Ramos (cell line): ENCODE measurements around the gene S100A16.
"Not testable (repeated sequence)": the region's sequence is repeated elsewhere in the genome, so short reads cannot be mapped to it uniquely, and the experiment has no call there.

ENCODE experiments used
- in situ Hi-C: fragments of 300-500 bp; cut with MboI; formaldehyde crosslinking; loops from one replicate; pipeline ENCODE4 v1.14.3; 2022; ENCODE audit warnings: low sequenced_read_pairs; ENCODE audit not compliant: unreplicated experiment

S100A16 gene, protein sequence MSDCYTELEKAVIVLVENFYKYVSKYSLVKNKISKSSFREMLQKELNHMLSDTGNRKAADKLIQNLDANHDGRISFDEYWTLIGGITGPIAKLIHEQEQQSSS

DNA sequence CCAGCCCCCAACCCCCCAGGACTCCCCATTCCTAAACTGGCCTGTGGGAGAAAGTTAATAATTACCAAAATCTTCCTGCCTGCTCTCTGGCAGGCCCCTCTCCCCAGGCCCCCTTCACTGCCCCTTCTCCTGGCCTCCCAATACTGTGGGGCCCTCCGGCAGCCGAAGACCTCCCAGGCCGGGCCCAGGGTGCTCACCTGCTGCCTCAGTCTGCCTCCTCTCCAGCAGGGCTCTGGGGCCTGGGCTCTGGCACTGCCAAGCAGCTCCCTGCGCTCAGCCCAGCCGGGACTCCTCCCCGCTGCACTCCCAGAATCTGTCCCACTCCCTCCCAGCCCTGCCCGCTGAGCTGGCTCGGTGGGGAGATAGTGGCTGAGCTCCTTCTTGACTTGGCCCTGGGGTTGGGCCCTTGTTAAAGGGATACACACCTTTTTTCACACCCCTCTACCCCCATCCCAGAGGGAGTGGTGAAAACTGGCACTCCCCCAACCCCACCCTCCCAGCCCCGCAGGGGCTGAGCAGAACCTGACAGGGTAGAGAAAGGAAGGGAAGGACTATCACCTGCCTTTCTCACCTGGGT is at the start of gene S100A16:
Gene S100A16, minus strand, starts transcription at position 383 of the 577 bp plus-strand sequence. CDS start 4,986 bp downstream, outside the sequence.
- in situ Hi-C loops, result no loop called here

GRCh38 chr1:153662269-153662668 is 49.3 kb upstream of the S100A16 start:
- in situ Hi-C loops, result loop anchor here (10.0 kb wide), 1 partner anchor 613 kb away; the partner anchor contains the start of gene HAX1

DNA sequence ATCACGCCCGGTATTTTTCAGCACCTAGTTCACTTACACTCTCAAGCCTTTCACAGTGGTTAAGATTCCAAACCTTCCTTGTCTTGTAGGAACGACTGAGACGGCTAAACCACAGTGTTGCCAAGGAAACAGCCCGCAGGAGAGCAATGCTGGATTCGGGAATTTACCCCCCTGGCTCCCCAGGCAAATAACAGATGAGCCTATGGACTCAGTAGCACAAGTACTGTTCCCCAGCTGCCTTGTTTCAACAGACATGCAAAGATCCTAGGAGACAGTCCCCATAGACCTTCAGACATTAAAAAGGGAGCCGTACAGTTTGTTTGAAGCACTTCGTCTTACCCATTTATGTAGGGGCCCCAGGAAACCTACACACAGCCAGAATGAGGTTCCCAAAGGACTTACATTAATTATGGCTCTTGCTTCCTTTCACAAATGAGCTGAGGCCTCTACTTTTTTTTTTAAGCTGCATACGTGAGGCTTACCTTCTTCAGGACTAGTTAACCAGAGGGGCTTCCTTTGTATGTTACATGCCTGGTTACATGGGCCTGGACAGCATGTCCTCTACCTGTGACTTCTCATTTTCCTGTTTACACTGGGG is 48.3 kb upstream of the S100A16 start:
- in situ Hi-C loops, result loop anchor here (10.0 kb wide), 1 partner anchor 614 kb away; the partner anchor contains the start of gene HAX1

GRCh38 chr1:153659656-153660055 is 46.7 kb upstream of the S100A16 start:
- in situ Hi-C loops, result loop anchor here (10.0 kb wide), 1 partner anchor 615 kb away; the partner anchor contains the start of gene HAX1

GRCh38 chr1:153659175-153659534 is 46.2 kb upstream of the S100A16 start:
- in situ Hi-C loops, result no loop called here

GRCh38 chr1:153658400-153659174 is 45.6 kb upstream of the S100A16 start, which contains the start of gene SNAPIN:
TSS of gene SNAPIN (plus strand) at chr1:153658703. CDS start at chr1:153658744, 41 bp downstream.
- in situ Hi-C loops, result no loop called here

- in situ Hi-C loops, result no loop called here
Observed at GRCh38 chr1:153655333-153655732, 42.4 kb upstream of the S100A16 start.

- in situ Hi-C loops, result no loop called here
Observed at GRCh38 chr1:153652805-153653500, 40.0 kb upstream of the S100A16 start.

- in situ Hi-C loops, result no loop called here
Observed at GRCh38 chr1:153651771-153652170, 38.8 kb upstream of the S100A16 start.

DNA sequence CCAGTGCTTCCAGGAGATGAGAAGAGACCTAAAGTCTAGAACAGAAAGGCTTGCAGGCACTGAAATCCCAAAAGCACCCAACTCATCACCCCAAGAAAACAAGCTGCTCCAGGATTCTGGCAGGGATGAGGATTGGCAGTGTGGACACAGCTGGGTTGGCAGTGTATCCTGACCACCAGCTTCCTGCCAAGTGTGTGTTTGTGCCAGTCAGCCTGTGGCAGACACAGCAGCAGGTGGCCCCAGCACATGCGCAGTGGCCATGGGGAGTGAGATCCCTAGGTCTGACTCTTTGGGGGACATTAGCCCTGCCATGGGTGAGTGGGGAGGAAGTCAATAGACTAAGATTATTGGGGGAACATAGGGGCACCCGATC is 36.9 kb upstream of the S100A16 start:
- in situ Hi-C loops, result no loop called here

GRCh38 chr1:153649137-153649862 is 36.4 kb upstream of the S100A16 start:
- in situ Hi-C loops, result no loop called here

- in situ Hi-C loops, result no loop called here
Observed at GRCh38 chr1:153648000-153648643, 35.2 kb upstream of the S100A16 start.

DNA sequence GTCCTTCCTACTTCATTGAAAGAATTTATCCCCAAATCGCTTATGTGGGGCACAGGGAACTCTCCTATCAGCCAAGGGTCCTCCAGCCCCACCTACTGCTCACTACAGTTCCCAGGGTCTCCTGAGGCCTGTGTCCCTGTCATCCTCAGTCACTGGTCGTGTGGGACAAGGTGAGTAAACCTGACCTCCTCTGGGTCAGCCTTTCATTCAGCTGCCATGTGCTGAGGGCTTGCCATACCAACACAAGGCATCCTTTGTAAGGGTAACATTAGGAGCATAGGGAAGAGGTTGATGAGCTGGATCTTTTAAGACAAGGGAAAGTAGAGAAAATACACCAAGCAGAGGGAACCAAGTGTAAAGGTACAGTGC is 34.4 kb upstream of the S100A16 start:
- in situ Hi-C loops, result no loop called here

DNA sequence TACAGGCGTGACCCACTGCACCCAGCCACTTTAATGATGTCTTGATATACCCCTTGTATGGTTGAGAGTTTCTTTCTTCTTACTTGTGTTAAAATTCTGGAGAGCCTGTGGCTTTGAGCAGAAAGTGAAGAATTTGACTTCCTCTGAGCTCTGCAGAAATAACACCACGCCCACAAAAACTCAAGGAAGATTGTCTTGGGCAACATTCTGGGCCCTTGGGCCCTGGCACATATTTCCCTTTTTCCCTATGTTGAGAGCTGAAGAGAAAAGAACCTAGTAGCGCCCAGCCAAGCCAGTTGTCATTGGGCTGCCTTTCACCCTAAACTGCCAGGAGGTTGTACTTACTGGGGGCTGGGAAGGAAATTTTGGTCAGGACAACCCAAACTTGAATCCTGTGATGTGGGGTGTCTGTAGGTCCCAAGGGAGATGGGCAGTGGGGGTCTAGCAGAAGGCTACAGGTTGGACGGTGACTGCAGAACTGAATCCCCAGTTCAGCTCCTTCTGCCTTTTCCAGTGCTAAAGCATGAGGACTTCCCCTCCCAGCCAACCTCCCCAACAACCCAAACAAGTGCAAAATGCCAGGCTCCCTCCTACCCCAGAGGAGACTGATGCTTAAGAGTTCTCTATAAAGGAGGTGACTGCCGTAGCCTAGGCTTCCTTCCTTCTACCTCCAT is 33.9 kb upstream of the S100A16 start:
- in situ Hi-C loops, result no loop called here

GRCh38 chr1:153643816-153644215 is 30.9 kb upstream of the S100A16 start:
- in situ Hi-C loops, result no loop called here

GRCh38 chr1:153643100-153643499 is 30.2 kb upstream of the S100A16 start:
- in situ Hi-C loops, result no loop called here

DNA sequence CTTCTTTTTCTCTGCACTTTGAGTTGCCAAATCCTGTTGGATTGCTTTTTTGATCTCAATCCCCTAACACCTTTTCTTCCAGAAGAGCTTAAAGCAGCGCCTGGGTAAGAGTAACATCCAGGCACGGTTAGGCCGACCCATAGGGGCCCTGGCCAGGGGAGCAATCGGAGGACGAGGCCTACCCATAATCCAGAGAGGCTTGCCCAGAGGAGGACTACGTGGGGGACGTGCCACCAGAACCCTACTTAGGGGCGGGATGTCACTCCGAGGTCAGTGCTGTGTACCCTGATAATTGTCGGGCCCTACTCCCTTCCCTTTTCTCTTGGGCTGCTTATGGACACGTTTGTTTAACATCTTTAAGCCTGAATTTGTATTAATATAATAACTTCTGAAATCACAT is 29.2 kb upstream of the S100A16 start:
- in situ Hi-C loops, result no loop called here

DNA sequence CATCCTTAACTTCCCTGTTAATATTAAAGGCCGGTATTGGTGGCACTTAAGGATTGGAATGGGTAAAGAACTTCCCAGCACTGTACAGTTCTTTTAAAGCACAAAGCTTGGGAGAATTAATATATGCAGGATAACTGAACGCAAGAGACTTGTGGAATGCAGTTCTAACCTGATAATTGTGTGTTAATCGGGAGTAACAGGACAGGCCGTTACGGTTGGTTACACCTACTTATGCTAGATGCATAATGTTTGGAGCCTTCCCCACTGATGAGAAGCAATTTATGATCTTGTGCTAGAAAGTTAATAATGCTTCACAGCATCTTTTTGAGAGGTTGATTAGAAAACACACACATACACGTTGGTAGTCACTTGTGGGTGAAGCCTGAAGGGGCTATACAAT is 27.9 kb upstream of the S100A16 start:
- in situ Hi-C loops, result no loop called here

GRCh38 chr1:153640213-153640612 is 27.3 kb upstream of the S100A16 start:
- in situ Hi-C loops, result not testable (repeated sequence)
